IPS-20b (cell line): ENCODE results near the gene LMAN1L.

Experiments used
- H3K27ac ChIP-seq: one replicate; pipeline ENCODE4 v1.5.1; 2013; ENCODE audit warnings: low read length
- H3K27me3 ChIP-seq: 2 replicates; pipeline ENCODE4 v1.6.1; 2013; ENCODE audit warnings: mild to moderate bottlenecking, low read length, inconsistent platforms; ENCODE audit not compliant: insufficient read depth
- H3K36me3 ChIP-seq: 2 replicates; pipeline ENCODE4 v1.6.1; 2013; ENCODE audit warnings: low read depth, mild to moderate bottlenecking, inconsistent platforms, low read length, moderate library complexity; ENCODE audit not compliant: insufficient read depth
- H3K4me1 ChIP-seq: 2 replicates; pipeline ENCODE4 v1.6.1; 2013; ENCODE audit warnings: mild to moderate bottlenecking, control low read depth, inconsistent platforms, low read length, moderate library complexity; ENCODE audit not compliant: insufficient read depth
- H3K4me3 ChIP-seq: 2 replicates; pipeline ENCODE4 v1.5.1; 2013; ENCODE audit warnings: mild to moderate bottlenecking, low read length, inconsistent platforms
- H3K9ac ChIP-seq: 2 replicates; pipeline ENCODE4 v1.6.1; 2013; ENCODE audit warnings: low read depth, mild to moderate bottlenecking, inconsistent platforms, low read length, moderate library complexity
- H3K9me3 ChIP-seq: 2 replicates; pipeline ENCODE4 v1.6.1; 2013; ENCODE audit warnings: mild to moderate bottlenecking, low read depth, low read length, inconsistent platforms; ENCODE audit not compliant: insufficient read depth

The LMAN1L gene

DNA sequence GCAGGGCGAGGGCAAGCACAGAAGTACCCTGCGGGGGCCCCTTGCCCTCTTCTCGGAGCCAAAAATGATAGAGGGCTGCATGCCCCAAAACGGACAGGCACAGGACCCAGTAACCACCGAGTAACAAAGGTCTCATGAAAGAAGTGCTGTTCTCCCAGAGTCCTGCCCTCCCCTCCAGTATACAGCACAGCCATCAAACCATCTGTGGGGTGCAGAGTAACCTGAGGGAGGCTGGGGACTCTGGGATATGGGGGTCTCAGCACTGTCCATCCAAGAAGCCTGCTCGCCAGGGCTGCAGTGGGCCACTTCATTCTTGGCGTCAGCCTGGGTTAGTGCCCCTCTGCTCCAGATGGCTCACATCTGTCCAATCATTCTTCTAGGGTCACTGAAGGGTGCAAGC is 24.2 kb downstream of the LMAN1L start:
- H3K9me3 ChIP-seq: no peaks in the 10 kb centered on the region
- no peak overlapping the region for H3K27ac ChIP-seq
- no peaks in the 10 kb centered on the region for H3K4me1 ChIP-seq
- no peaks in the 10 kb centered on the region for H3K27me3 ChIP-seq
- H3K4me3 ChIP-seq: no peak overlapping the region
- no peak overlapping the region for H3K9ac ChIP-seq
- peaks cover 7% of the 10 kb centered on the region; the same call in 1 of the 2 replicates for H3K36me3 ChIP-seq

DNA sequence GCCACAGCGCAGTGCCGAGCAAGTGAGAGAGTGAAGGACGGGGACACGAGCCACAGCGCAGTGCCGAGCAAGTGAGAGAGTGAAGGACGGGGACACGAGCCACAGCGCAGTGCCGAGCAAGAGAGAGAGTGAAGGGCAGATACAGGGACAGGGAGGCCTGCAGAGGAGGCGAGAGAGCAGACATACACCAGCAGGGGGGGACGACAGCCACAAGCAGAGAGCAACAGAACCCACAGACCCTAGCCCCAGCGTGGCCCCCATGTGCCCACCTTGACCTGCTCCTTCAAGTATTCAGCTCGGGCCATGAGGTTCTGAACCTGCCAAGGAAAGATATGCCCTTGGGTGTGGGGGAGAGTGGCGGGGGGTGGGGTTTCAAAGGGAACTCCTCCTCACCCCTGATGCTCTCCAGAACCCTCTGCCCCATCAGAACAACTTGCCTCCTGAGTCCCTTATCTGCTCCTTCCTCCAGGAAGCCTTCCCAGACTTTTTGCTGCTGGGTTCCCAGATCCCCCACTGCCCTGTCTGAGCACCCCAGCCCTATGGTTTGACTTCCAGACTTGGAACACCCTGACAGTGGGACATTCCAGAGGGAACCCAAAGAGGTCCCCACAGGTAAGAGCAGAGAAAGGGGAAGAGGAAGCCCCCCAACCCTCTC is 25.0 kb downstream of the LMAN1L start:
- Histone ChIP-seq H3K27me3 (no peaks in the 10 kb centered on the region), H3K4me3 (no peak overlapping the region), H3K27ac (no peak overlapping the region), H3K36me3 (peaks cover 7% of the 10 kb centered on the region; the same call in 1 of the 2 replicates), H3K9me3 (no peaks in the 10 kb centered on the region), H3K4me1 (0 out of 2 replicates have a peak, but pooled peaks cover 3% of the 10 kb centered on the region), H3K9ac (no peak overlapping the region)

DNA sequence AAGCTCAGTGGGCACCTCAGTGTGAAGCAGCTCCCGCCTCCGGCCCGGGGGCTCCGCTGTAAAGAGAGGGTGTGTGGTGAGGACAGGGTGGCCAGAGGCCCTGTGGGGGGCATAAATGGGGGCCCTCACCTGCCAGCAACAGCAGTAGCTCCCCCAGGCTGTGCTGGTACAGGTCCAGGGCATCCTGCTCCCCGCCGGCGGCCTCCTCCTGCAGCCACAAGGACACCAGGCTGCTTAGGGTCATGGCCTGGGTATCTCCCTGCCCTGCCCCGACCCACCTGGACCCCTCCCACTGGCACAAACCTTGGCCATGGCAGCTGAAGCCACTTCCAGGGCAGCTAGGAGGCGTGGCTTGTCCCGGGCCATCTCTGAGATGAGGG is 25.5 kb downstream of the LMAN1L start:
- Histone ChIP-seq H3K36me3 (peaks cover 7% of the 10 kb centered on the region; the same call in 1 of the 2 replicates), H3K4me1 (0 out of 2 replicates have a peak, but pooled peaks cover 3% of the 10 kb centered on the region), H3K27me3 (no peaks in the 10 kb centered on the region), H3K4me3 (no peak overlapping the region), H3K9ac (no peak overlapping the region), H3K9me3 (no peaks in the 10 kb centered on the region), H3K27ac (no peak overlapping the region)

DNA sequence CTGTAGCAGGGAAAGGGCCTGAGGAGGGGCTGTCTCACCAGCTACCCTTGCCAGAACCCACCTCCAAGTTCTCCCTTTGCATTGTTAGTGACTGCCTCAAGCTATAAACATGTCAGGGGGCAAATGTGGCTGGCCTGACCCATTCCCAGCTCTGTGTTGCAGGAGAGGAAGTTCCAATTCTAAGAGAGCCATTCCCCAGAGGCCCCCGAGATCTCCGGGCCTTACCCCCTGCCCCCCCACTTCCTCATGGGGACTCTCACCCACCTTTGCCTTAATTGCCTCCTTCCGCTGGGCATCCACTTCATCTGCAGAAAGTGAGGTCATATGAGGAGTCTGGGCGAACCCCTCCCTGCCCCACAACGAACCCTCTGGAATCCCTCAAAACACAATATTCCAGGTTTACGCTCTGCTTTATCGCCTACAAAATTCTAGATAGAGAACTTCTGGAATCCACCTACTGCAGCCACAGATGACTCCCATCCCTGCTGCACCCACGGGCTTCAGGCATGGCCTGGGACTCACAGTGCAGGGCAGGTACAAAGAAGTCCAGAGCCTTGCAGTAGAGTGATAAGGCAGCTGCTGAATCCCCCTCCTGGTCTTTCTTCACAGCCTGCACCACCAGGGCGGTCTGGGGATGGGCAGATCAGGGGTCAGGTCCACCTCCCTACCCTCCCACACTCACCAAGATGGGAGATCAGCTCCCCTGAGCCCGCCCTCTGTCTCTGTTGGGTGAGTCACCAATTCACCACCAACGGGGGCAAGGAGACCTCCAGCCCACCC is 26.3 kb downstream of the LMAN1L start:
- Histone ChIP-seq H3K27ac (no peak overlapping the region), H3K36me3 (peaks cover 7% of the 10 kb centered on the region; the same call in 1 of the 2 replicates), H3K4me1 (peaks cover 3% of the 10 kb centered on the region; the same call in 1 of the 2 replicates)

DNA sequence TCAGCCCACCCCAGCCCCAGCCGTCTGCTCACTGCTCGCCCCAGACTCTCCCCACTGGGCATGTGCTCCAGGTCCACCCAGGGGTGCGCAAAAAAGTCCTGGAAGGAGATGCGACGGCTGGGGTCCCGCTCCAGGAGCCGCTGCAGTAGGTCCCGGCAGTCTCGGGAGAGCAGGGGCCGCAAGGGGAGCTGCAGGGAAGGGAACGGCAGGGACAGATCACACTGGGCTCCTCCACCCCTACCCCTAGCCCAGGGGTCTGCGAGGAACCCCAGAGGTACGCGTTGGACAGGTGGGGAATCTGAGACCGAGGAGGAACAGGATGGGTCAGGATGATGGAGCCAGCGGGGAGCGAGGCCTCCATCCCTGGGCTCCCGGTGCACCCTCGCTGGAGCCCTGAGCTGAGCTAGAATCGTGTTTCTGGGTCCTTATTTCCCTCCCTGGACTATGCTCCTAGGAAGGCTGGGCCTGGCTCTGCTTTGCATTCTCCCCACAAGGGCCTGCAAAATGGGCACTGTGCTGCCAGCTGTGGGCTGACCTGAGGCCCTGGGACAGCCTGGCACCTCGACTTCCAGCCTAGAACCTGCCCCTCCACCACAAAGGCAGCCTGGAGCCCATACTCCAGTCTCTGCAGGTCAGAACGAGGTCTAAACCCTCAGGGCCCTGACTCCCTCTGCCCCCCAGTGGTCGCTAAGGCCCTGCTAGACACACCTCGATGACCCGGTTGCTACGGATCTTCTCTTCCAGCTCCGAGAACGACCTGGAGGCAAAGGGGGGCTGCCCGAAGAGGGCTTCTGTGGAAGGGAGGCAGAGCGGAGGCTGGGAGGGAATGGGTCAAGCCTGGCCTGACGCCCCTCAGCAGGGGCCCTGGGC is 27.1 kb downstream of the LMAN1L start:
- no peak overlapping the region for H3K27ac ChIP-seq
- no peak overlapping the region for H3K4me3 ChIP-seq
- H3K36me3 ChIP-seq: peaks cover 7% of the 10 kb centered on the region; the same call in 1 of the 2 replicates
- no peak overlapping the region for H3K9ac ChIP-seq
- H3K27me3 ChIP-seq: no peaks in the 10 kb centered on the region
- peaks cover 3% of the 10 kb centered on the region; the same call in 1 of the 2 replicates for H3K4me1 ChIP-seq
- no peaks in the 10 kb centered on the region for H3K9me3 ChIP-seq

More for the DNA sequence above, 26.3 kb downstream of the LMAN1L start:
- Histone ChIP-seq H3K27me3 (no peaks in the 10 kb centered on the region), H3K9ac (no peak overlapping the region), H3K4me3 (no peak overlapping the region), H3K9me3 (no peaks in the 10 kb centered on the region)

DNA sequence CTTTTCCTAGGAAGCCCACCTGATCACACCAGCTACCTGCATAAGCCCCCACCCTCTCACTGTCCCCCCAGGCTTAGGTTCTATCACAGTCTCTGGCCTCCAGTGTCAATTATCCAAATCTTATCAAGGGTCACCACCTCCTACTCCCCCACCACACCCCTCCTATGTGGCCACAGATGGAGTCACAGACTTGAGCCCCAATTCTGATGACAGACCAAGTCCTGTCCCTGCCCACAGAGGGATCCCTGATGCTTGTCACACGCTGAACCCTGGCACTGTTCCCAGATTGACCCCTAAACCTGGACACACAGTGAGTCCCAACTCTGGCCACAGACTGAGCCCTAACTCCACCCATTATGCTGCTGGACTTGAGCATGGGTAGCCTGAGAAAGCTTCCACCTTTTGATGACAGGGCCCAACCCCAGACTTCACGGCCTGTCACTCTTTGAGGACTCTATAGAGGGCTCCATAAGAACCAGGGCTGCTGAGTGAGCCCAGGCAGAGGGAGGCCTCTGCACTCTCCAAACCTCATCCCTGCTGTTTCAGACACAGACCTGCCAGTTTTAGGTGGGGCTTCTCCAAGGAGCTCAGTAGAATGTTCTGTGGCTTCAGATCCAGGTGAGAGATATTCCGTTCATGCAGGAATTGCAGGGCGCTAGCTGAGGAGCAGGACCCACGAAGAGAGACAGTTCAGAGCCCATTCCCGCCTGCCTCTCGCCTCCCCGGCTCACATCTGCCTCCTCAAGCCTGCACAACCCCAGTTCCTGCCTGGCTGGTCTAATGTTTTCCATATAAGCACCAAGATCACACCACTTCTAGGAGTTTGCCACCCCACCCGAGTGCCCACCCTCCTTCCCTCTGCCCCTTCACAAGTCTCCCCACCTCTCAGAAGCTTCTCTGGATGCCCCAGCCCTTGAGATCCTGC is 28.5 kb downstream of the LMAN1L start:
- Histone ChIP-seq H3K4me1 (peaks cover 3% of the 10 kb centered on the region; the same call in 1 of the 2 replicates), H3K27me3 (no peaks in the 10 kb centered on the region), H3K27ac (no peak overlapping the region), H3K9me3 (no peaks in the 10 kb centered on the region), H3K9ac (no peak overlapping the region; the same call in 1 of the 2 replicates), H3K4me3 (no peak overlapping the region), H3K36me3 (peaks cover 10% of the 10 kb centered on the region; the same call in 1 of the 2 replicates)

DNA sequence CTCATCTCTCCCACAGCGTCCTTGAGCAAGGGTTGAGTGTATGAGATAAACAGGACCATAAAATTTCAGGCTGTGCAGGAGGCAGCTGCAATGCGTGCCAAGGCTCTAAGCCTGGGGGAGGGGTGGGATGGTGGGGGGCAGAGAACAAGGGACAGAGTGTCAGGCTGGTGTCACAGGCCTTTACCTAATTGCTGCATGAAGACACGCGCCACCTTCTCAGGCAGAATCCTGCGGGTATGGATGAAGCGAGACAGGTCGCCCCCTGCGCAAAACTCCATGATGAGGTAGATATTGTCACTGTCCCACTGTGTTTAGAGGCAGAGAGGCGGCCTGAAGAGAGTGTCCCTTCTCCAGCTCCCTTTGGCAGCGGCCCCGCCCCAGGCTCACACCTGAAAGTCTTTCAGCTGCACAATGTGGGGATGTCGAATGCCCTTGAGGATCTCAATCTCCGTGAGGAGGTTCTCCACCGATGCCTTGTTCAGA is 29.3 kb downstream of the LMAN1L start:
- Histone ChIP-seq H3K4me1 (peaks cover 3% of the 10 kb centered on the region; the same call in 1 of the 2 replicates), H3K9me3 (no peaks in the 10 kb centered on the region), H3K27me3 (no peaks in the 10 kb centered on the region), H3K27ac (no peak overlapping the region), H3K9ac (peak overlapping the region; percentile 94; the same call in 1 of the 2 replicates), H3K36me3 (peaks cover 10% of the 10 kb centered on the region; the same call in 1 of the 2 replicates), H3K4me3 (peak overlapping the region; percentile 83)

DNA sequence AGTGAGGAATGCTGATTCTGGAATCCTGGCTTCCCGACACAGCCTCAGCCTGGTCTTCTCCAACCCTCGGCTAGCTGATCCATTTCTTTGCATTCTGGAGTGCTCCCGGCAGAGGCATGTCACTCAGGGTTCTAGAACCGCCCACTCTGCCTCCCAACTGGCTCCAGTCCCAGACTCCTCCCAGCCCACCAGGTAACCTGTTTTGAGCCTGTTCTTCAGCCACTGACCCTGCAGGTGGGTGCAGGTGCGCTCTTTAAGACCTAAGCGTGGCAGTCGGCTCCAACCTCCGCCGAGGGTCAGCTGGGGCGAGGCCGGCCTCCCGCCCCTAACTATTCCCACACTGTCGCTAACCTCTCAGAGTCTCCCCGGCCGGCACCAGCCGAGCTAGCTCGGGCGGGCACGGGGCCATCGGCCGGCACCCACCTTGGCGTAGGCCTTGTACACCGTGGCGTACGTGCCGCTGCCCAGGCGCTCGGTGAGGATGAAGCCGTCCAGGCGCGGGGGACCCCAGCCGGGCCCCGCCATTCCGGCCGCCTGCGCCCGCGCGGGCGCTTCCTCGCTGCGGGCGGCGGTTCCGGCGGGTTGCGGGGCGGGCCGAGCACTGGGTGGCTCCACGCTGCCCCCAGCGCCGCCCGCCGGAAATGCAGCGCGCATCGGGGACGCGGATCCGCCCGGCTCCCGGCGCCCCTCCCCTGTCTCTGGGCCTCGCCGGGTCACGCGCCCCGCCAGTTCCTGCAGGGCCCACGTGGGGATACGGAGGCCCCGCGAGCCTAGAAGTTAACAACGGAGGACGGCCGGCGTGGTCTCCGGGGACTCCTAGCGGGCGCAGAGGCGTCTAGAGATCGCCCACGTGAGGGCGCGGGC is 30.2 kb downstream of the LMAN1L start, which contains the start of gene ULK3:
ULK3 (minus strand) TSS at position 576 of the 864 bp plus-strand sequence; CDS start at position 525, 51 bp downstream.
- Histone ChIP-seq H3K9ac (peak within 1 kb of the TSS; percentile 94), H3K27ac (peak within 1 kb of the TSS; percentile 49), H3K9me3 (no peaks in the 10 kb centered on the region), H3K4me3 (peak within 1 kb of the TSS; percentile 83), H3K27me3 (no peaks in the 10 kb centered on the region), H3K4me1 (peaks cover 3% of the 10 kb centered on the region; the same call in 1 of the 2 replicates), H3K36me3 (peaks cover 17% of the 10 kb centered on the region; the same call in 1 of the 2 replicates)

DNA sequence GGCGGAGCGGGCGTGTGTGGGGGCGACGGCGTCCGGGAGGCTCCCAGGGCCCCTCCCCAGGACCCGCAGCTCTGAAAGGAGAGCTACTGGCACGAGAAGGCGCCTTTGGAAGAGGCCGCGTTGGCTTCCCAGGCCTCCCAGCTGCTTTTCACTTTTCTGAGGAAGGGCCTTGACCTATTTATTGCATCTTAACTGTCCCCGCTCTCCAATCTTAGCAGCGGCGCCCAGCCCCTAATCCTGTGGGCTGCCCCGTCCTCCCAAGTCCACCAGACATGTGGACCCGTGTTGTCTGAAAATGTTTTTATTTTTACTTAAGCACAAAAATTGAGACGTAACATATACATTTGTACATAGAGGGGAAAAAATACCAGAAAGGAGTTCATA is 30.8 kb downstream of the LMAN1L start:
- Histone ChIP-seq H3K27ac (peak overlapping the region; percentile 49), H3K27me3 (no peaks in the 10 kb centered on the region), H3K36me3 (peaks cover 24% of the 10 kb centered on the region; the same call in 1 of the 2 replicates), H3K4me3 (peak overlapping the region; percentile 83), H3K4me1 (peaks cover 3% of the 10 kb centered on the region; the same call in 1 of the 2 replicates), H3K9me3 (no peaks in the 10 kb centered on the region), H3K9ac (peak overlapping the region; percentile 94)
